IMR-90 (cell line): ENCODE data around the gene MOCOS. TPM values are rescaled to one million over a fixed set of nuclear protein-coding genes. Genes with fewer than 3 reads are reported as not detected.

Experiments used
- ATAC-seq: fragments of 200-7000 bp; cut with Tn5 transposase; 2 replicates; pipeline ENCODE4 v1.9.1; 2020; ENCODE audit warnings: low read depth, mild to moderate bottlenecking, moderate library complexity
- BruUV-seq: library from RNA; stranded (reverse); fragments of 400-500 nt; replicated peaks from 2 replicates; lab custom pipeline; 2021; lab: Mats Ljungman, UMichigan
- CTCF ChIA-PET: fragments of 300-600 bp; formaldehyde crosslinking; extraction: SDS; loops from one replicate; lab custom pipeline; 2021; ENCODE audit warnings: antibody characterized with exemption; lab: Yijun Ruan, JAX
- POLR2A ChIA-PET: fragments of 300-600 bp; sonication (Branson Sonifier 250); formaldehyde crosslinking; loops from one replicate; lab custom pipeline; 2022; ENCODE audit warnings: antibody characterized with exemption; ENCODE audit not compliant: unreplicated experiment; lab: Charles Lee
- DNase-seq: peaks from one replicate; pipeline ENCODE4 v3.0.0; 2013
- H2AFZ ChIP-seq: replicated peaks from 2 replicates; pipeline ENCODE3; 2013; ENCODE audit warnings: low read length, mild to moderate bottlenecking; ENCODE audit not compliant: poor library complexity
- H2AK5ac ChIP-seq: 2 replicates; pipeline ENCODE4 v1.6.1; 2013; ENCODE audit warnings: low read depth, low read length, inconsistent platforms
- H2AK9ac ChIP-seq: replicated peaks from 2 replicates; pipeline ENCODE3; 2013; ENCODE audit warnings: mild to moderate bottlenecking, low read depth, low read length, moderate library complexity; ENCODE audit not compliant: poor library complexity
- H2BK120ac ChIP-seq: 2 replicates; pipeline ENCODE4 v1.6.1; 2013; ENCODE audit warnings: low read depth, low read length, inconsistent platforms
- H2BK15ac ChIP-seq: 3 replicates; pipeline ENCODE4 v1.6.1; 2013; ENCODE audit warnings: low read depth, low read length, inconsistent platforms
- H2BK20ac ChIP-seq: 2 replicates; pipeline ENCODE4 v1.6.1; 2013; ENCODE audit warnings: low read depth, mild to moderate bottlenecking, inconsistent platforms, low read length, moderate library complexity
- H2BK5ac ChIP-seq: 2 replicates; pipeline ENCODE4 v1.6.1; 2013; ENCODE audit warnings: mild to moderate bottlenecking, low read depth, low read length, inconsistent platforms; ENCODE audit not compliant: poor library complexity, severe bottlenecking
- H3K14ac ChIP-seq: replicated peaks from 2 replicates; pipeline ENCODE4 v1.6.1; 2013; ENCODE audit warnings: low read depth, low read length, inconsistent platforms
- H3K18ac ChIP-seq: 2 replicates; pipeline ENCODE4 v1.6.1; 2013; ENCODE audit warnings: low read depth, low read length, control low read depth
- H3K23ac ChIP-seq: 2 replicates; pipeline ENCODE4 v1.6.1; 2013; ENCODE audit warnings: low read depth, low read length, inconsistent platforms
- H3K27ac ChIP-seq: 2 replicates; pipeline ENCODE4 v1.5.1; 2013; ENCODE audit warnings: mild to moderate bottlenecking, control low read depth, low read length; ENCODE audit not compliant: insufficient read depth
- H3K27me3 ChIP-seq: 2 replicates; pipeline ENCODE4 v1.6.1; 2013; ENCODE audit warnings: low read length; ENCODE audit not compliant: control insufficient read depth, insufficient read depth
- H3K36me3 ChIP-seq: 2 replicates; pipeline ENCODE4 v1.6.1; 2013; ENCODE audit warnings: low read length, mixed read lengths; ENCODE audit not compliant: control insufficient read depth, insufficient read depth
- H3K4ac ChIP-seq: 2 replicates; pipeline ENCODE4 v1.6.1; 2013; ENCODE audit warnings: low read depth, low read length, inconsistent platforms
- H3K4me1 ChIP-seq: 2 replicates; pipeline ENCODE4 v1.6.1; 2013; ENCODE audit warnings: low read length, mixed read lengths; ENCODE audit not compliant: control insufficient read depth, insufficient read depth
- H3K4me2 ChIP-seq: 2 replicates; pipeline ENCODE4 v1.6.1; 2013; ENCODE audit warnings: low read depth, mild to moderate bottlenecking, control low read depth, low read length, moderate library complexity
- H3K4me3 ChIP-seq: 2 replicates; pipeline ENCODE4 v1.5.1; 2013; ENCODE audit warnings: low read depth, mild to moderate bottlenecking, control low read depth, low read length, moderate library complexity; ENCODE audit not compliant: insufficient read depth
- H3K56ac ChIP-seq: 2 replicates; pipeline ENCODE4 v1.6.1; 2013; ENCODE audit warnings: low read length, inconsistent platforms; ENCODE audit not compliant: insufficient read depth; ENCODE audit errors: extremely low read depth
- H3K79me1 ChIP-seq, 2 experiments: 2 replicates each; pipeline ENCODE4 v1.6.1; 2013; ENCODE audit warnings: low read length in 2 of 2, inconsistent platforms in 1 of 2, low read depth in 1 of 2
- H3K9ac ChIP-seq: 2 replicates; pipeline ENCODE4 v1.6.1; 2013; ENCODE audit warnings: low read depth, low read length, control low read depth
- H3K9me1 ChIP-seq: 2 replicates; pipeline ENCODE4 v1.6.1; 2013; ENCODE audit warnings: low read length, inconsistent platforms; ENCODE audit not compliant: insufficient read depth
- H3K9me3 ChIP-seq: 2 replicates; pipeline ENCODE4 v1.6.1; 2013; ENCODE audit warnings: low read length; ENCODE audit not compliant: control insufficient read depth, insufficient read depth
- H4K20me1 ChIP-seq: 2 replicates; pipeline ENCODE4 v1.6.1; 2013; ENCODE audit warnings: low read length, inconsistent platforms; ENCODE audit not compliant: insufficient read depth
- H4K5ac ChIP-seq: 2 replicates; pipeline ENCODE4 v1.6.1; 2013; ENCODE audit warnings: mild to moderate bottlenecking, low read depth, low read length, control low read depth
- H4K8ac ChIP-seq, 2 experiments: 2 replicates each; pipeline ENCODE4 v1.6.1; 2013; ENCODE audit warnings: low read depth in 2 of 2, low read length in 2 of 2, control low read depth in 1 of 2, inconsistent platforms in 1 of 2
- H4K91ac ChIP-seq: 2 replicates; pipeline ENCODE4 v1.6.1; 2013; ENCODE audit warnings: low read depth, low read length, inconsistent platforms; ENCODE audit not compliant: insufficient read depth
- CEBPB ChIP-seq: IDR thresholded peaks from 2 replicates; pipeline ENCODE4 v1.6.1; 2012; ENCODE audit warnings: low read depth, low read length, improper control_type of control experiment
- MAZ ChIP-seq: IDR thresholded peaks from 2 replicates; pipeline ENCODE4 v1.6.1; 2012; ENCODE audit warnings: low read depth, mild to moderate bottlenecking, low read length, improper control_type of control experiment, moderate library complexity, borderline replicate concordance
- SMC3 ChIP-seq: fragments of 150-350 bp; IDR thresholded peaks from 2 replicates; pipeline ENCODE4 v1.6.1; 2016; ENCODE audit warnings: low read depth, mild to moderate bottlenecking, antibody characterized with exemption, low read length, moderate library complexity
- WGBS, 2 experiments: methylation state at CpG; one replicate each; pipeline versions ENCODE4 v1.1.5 to v1.1.7; 2013; ENCODE audit warnings: missing lambda C conversion rate in 2 of 2; ENCODE audit not compliant: insufficient read length in 1 of 2; ENCODE audit errors: extremely low coverage in 2 of 2; 5-methylcytosine and 5-hydroxymethylcytosine counted together
- dilution Hi-C: fragments of 300-500 bp; cut with HindIII; formaldehyde crosslinking; loops from one replicate; pipeline ENCODE4 v1.14.3; 2018; ENCODE audit warnings: low sequenced_read_pairs; ENCODE audit not compliant: unreplicated experiment
- in situ Hi-C: fragments of 300-500 bp; cut with MboI; formaldehyde crosslinking; loops from 3 replicates; pipeline ENCODE4 v1.14.3; 2019; ENCODE audit warnings: low sequenced_read_pairs, inconsistent platforms, mixed read lengths
- intact Hi-C: fragments of 100-400 bp; cut with micrococcal nuclease; formaldehyde crosslinking; loops from 2 replicates; pipeline ENCODE4 v1.10.0; 2022
- polyA plus RNA-seq, 3 experiments: library from polyadenylated mRNA; depleted of rRNA; stranded (reverse); fragments of >200 nt; gene quantifications; 2 replicates each; pipeline ENCODE4 v1.2.3, GENCODE V29; 2012; ENCODE audit warnings: low replicate concordance in 1 of 3
- total RNA-seq: library from RNA; depleted of rRNA; stranded (reverse); fragments of >200 nt; gene quantifications from 2 replicates; pipeline ENCODE4 v1.2.3, GENCODE V29; 2012

The MOCOS gene
- total and polyA plus RNA-seq, 2 of the 4 experiments (the other 2 are of a cell fraction) = 1.1 to 2.2 TPM

GRCh38 chr18:36273347-36273746 lies 86.0 kb downstream of the MOCOS start:
- in situ Hi-C loops = no loop called here
- ATAC-seq = no peak

More at GRCh38 chr18:36273347-36273746, 86.0 kb downstream of the MOCOS start:
- Histone ChIP-seq H2BK20ac (no peak overlapping the region), H3K27ac (no peak overlapping the region), H3K9ac (no peak overlapping the region), H4K91ac (no peak overlapping the region), H4K20me1 (no peaks in the 10 kb centered on the region), H2BK15ac (no peak overlapping the region), H2AK9ac (no peak overlapping the region), H3K9me3 (no peaks in the 10 kb centered on the region), H4K5ac (no peak overlapping the region), H3K36me3 (peaks cover 8% of the 10 kb centered on the region; the same call in 1 of the 2 replicates), H2BK5ac (no peak overlapping the region), H3K4me3 (no peak overlapping the region), H3K23ac (no peak overlapping the region), H3K79me1 (no peaks in the 10 kb centered on the region), H4K8ac (no peak overlapping the region), H3K18ac (no peak overlapping the region), H3K4ac (no peak overlapping the region), H2AFZ (no peak overlapping the region), H3K27me3 (peaks cover 2% of the 10 kb centered on the region; the same call in 1 of the 2 replicates), H3K9me1 (no peaks in the 10 kb centered on the region; the same call in 1 of the 2 replicates), H3K4me1 (no peaks in the 10 kb centered on the region), H2AK5ac (no peak overlapping the region), H3K56ac (no peak overlapping the region), H2BK120ac (no peak overlapping the region), H3K4me2 (no peak overlapping the region), H3K14ac (no peak overlapping the region)
- no peak for DNase-seq
- no TSS peak for BruUV-seq
- CTCF ChIA-PET = no interaction called here
- WGBS, 2 experiments = no CpG with 5 or more reads among the region's 8 CpGs
- dilution Hi-C loops (no loop called here), intact Hi-C loops (no loop called here)
- POLR2A ChIA-PET = no interaction called here
- TF ChIP-seq MAZ (no peak), SMC3 (no peak), CEBPB (no peak)
